ENCODE measurements around the gene LIN52.

Gene LIN52

DNA sequence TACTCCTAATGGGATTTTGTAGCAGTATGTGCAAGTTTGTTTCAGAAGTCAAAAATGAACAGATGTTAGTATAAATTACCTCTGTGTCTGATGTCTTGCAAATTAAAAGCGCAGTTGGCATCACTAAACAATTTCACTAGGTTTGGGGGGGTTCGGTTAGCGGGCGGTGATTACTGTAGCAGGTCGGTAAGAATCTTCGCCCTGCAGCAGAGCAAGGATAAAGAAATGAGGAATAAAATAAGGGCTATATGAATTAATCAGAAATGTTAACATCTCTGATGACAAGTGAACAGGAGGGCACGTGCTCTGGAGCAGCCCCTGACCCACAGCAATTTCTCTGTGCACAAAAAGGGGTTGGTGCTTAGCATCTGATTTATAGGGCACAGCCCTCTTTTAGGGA is 110.9 kb downstream of the LIN52 start:
- DNase-seq = no peak

DNA sequence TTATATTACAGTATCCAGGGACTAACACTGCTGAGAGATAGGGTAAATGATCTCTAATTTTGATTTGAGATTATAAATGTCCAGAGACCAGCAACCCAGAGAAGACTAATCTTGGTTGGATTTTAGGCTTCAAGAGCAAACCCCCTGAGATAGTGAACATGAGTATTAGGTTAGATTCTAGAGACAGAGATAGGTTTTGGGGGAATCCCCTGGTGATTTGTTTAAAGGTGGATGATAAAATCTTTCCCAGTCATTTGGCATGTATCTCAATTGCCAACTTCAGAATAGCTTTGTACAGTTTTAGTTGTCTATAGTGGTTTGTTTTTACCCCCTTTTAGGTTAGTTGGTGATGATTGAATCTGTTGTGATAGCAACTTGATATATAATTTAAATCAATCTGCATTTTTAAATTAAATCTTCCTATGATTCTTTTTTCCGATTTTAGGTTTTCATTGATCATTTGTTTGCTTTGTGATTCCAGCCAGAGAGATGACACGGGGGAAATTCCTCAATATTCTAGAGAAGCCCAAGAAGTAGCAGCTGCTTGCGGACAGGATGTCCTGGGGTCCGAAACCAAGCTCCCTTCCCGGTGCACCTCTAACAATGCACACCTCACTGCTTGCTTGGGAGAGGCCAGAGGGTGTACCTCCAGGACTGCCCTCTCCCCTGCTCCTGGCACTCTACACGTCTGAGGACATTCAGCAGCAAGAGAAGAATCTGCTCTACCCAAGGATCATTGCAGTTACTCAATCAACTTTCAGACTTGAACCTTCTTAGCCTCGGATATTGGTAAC is 113.9 kb downstream of the LIN52 start:
- no peak for DNase-seq

DNA sequence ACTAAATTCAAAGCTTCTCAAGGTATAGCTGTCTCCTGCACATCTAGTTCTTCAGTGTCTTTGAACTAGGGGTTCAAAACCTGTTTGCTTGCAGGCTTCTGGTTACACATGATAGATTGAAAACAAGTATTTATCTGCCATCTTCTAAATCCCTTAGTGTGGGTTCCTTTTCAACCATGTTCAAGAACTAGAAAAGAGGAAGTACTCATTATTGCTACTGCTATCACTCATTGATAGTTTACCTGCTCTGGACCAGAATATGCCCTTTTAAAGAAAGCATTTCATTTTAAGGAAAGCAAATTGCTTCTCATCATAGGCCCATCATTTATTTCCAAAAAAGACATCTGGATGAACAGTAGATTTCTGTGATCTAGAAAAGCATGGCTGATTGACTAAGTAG is 117.4 kb downstream of the LIN52 start:
- no peak for DNase-seq

DNA sequence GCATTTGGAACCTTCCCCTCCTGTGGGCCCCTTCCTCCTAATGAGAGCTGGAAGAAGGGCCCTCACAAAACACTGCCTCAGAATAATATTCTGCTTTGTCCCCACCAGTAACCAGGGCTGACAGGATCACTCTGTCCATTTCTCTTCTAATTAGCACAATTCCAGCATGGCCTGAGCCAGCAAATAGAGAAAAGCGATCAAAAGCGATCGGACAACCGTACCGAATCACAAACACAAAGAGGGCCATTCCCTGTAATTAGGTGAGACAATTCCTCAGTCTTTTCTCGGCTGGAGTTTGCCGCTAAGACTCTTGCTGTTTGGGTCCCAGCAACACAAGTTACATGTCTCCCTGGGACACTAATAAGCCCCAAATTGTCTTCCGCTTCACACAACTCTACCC is 118.9 kb downstream of the LIN52 start:
- no peak for DNase-seq

DNA sequence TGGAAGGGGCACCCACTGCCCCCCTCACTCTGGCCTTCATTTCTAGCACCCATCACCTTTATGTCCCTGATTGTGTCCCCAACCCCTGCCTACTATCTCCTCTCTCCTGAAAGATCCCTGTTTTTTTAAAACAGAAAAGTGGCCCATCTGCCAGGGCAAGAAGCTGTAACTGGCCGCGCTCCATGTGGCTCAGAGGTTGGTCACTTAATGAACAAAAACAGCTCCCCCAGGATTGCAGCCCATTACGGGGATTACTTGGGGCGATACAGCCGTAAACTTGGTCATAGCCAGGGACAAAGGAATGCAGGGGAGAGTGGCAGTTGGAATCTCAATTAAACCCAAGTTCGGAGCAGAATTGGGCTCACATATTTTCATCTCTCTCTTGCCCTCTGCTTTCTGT is 119.7 kb downstream of the LIN52 start:
- DNase-seq = no peak

DNA sequence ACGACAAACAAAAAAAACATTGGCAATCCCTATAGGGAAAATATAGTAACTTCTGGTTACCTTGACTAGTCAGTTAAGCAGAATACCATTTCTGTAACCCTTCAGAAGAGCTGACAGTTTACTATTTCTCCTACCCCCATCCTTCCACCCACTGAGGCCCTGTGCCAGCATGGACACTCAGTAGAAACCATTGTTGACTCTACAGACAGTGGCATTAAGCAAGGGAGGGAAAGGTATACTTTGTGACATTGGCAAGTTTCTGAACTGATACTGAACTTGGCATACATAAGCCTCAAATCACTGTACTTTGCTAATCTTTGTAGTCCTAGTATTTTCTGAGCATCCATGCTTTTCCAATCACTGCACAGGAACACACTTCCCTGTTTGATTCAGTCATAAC is 121.1 kb downstream of the LIN52 start:
- DNase-seq = no peak

DNA sequence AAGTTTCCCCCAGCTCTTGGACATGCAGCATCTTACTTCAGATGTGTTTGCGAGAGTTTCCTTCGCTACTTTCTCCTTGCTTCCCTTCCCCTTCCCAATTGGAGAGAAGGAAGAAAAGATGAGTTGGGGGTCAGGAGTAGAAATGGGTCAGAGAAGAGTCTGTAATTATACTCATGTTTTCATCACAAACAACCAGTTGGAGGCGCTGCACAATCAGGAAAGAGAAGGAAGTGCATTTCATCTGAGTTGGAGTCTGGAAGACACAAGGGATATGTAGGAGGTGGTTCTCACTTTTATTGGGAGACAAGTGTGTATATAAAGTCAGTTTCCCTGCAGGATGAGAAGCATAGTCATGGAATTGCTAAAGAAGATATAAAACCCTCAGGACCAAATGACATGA is 123.2 kb downstream of the LIN52 start:
- no peak for DNase-seq

DNA sequence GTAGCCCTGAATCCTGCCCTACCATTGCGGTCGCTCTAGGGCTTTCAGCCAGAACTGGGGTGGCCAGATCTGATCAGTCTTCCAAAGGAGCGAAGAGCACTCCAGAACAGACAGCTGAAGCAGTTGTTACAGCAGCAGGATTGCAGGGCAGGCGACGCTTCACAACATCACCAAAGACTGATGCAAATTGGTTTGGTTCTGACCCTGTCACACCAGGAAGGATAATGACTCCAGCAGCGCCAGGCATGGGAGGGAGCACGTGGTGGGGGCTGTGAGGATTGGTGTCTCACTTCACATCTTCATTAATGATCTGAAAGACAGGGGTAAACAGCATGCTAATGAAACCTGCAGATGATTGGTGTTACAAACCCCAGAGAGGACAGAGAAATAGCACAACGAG is 123.9 kb downstream of the LIN52 start:
- no peak for DNase-seq

DNA sequence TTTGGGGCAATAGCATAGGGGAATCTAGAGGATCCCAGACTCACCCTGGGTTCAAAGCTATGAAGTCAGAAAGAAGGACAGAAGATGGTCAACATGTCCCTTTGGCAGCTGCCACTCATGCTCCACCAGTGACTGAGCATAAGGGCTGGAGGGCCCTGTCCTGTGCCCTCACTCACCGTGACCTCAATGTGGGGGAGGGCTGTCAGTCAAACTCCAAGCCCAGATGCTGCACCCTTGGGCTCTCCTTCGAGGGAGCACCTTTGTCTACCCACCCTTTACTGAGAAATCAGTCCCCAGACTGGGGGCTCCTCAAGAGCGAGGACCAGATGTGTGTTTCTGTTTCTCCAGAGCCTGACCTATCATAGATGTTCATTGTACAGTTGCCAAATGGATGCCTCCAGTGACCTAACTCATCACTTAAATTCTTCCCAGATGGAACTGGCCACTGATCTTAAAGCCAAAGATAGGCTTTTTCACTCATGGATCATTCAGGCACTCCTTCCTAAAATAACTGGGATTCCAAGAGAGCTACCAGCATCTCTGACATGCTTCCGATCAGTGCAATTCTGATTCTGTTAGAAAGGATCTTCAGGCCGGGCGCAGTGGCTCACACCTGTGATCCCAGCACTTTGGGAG is 127.3 kb downstream of the LIN52 start:
- DNase-seq = no peak

DNA sequence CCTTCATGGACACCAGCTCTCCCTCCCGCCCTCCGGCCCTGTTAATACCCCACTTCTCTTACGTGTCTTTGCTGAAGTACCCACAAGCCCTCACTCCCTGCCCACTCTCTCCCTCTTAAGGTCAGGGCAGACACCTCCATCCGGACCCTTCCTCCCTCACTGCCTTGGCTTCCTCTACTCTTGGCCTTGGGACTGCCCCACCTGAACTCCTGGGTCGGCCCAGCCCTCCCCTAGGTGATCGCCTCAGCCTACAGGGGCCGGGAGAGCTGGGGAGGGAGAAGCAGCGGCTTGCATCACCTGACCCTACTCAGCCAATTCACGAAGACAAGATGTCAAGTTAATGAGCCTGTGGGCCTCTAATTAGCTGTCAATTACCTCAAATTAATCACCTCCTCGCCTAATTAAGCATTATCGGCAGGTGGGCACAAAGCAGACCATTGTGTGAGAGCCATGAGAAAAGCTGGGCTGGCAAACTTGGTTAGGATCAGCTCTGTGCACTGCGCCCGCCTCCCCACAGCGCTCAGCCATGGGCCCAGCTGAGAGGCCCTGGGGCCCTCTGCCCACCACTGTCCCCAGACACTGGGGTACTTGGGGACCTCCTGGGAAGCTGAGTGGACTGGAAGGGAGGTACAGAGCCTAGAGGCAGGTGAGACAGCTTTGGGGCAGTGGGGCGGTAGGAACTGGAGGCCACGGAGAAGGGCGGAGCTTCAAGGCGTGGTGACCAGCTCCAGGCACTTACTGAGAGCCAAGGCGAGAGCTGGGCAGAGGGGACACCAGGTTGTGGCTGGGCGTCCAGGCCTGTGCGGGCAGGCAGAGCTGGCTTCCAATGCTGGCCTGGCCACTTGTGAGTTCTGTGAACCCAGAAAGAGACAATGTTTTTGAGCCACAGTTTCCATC is 129.4 kb downstream of the LIN52 start:
- peak in 2 of 3 experiments; percentile 46 to 75 for DNase-seq

DNA sequence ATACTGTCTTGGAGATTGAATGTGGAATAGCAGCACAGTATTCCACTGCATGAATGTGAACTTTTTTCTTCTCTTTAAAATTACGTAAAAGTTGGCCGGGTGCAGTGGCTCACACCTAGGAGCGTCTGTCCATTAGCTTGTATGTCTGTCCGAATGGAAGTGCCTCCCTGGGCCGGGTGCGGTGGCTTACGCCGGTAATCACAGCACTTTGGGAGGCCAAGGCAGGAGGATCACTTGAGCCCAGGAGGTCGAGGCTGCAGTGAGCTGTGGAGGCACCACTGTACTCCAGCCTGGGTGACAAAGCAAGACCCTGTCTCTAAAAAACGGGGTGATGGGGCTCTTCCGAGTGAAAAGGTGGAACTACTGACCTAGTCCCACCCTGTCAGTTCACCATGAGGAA is 131.9 kb downstream of the LIN52 start:
- no peak for DNase-seq

DNA sequence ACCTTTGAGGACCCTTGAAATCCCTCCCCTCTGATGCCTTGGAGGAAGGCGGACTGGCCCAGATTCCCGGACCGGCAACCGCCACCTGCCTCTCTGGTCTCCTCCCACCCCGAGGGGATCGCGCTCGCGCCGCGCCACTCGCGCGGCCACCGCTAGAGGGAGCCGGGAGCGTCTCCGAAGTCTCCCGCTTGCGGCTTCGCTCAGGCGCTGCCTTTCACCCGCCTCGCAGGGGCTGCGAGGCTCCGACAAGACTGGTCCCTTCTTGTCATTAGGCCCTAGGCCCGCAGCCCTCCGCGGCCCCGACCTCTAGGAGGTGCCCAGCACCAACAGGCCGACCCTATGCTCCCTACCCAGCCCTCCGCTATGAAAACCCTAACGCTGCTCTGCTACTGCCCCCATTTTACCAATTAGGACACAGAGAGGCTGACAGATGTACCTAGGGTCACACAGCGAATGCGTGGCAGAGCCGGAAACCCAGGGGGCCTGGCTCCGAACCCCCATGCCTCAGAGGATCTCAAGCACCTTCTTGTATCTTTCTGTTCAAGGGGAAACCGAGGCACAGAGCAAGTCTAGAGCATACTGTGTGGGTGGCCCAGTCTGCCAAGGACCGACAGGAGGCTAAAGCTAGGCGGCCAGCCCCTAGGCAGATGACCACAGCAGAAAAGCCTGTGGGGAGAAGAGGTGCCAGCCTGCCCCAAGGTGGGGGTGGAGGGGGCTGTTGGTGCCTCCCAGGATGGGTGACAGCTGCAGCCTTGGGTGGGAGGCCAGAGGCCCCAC is 133.1 kb downstream of the LIN52 start:
- peak; percentile 77 to 81 (median 79) for DNase-seq

DNA sequence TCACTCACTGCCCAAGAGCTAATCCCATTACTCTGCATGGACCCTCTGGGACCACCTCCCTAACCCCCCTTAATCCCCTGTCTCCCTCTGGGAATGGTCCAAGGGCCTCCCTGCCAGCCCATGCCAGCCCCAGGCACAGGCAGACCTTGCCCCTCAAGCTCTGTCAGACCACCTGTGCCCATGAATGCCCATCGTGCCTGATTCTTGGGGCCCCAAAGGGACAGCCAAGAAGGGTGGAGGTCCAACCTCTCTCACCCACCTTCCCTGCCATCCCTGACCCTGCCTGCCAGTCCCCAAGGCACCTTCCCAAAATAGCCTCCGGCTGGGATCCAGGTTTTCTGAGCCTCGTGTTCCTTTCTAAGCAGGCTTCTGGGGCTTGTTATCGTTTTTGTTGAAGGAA is 133.7 kb downstream of the LIN52 start:
- no peak for DNase-seq

DNA sequence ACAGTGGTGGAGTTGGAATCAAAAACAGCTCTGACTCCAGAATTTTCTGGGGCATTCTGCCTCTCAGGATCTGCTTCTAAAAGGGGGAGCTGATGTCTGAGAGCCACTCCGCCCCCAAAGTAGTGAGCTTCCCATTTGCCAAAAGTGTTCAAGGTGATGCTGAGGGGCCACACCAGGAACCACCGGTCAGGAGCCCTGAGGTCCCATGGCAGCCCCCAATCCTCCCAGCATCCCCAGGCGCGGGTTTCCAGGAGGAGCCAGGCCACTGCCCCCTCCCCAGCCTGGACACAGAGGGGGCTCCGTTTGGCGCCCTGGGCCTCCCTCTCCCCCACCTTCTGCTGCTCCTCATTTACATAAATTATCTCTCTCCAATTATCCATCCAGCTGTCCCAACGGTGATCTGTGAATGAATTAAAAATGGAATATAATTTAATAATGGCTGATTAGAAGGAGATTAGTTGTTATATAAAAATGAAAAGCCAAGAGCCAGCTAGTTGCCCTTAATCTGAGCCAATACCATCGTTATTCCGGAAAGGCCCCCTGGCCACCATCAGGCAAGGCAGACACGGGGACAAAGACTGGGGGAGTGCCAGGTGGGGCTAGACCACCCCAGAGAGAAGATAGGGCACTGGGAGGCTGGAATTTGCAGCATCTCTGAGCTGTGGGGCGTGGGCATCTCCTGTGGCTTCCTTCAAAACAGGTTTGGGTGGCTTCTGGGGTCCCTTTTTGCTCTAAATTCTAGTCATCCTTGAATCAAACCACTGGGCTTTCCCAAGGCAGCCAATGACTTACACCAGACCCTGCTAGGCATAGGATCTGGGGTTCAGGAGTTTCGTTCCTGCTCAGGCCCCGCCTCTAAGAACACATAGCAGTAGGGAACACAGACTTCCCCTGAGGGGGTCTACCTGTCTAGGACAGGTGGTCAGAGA is 134.8 kb downstream of the LIN52 start:
- DNase-seq = no peak

DNA sequence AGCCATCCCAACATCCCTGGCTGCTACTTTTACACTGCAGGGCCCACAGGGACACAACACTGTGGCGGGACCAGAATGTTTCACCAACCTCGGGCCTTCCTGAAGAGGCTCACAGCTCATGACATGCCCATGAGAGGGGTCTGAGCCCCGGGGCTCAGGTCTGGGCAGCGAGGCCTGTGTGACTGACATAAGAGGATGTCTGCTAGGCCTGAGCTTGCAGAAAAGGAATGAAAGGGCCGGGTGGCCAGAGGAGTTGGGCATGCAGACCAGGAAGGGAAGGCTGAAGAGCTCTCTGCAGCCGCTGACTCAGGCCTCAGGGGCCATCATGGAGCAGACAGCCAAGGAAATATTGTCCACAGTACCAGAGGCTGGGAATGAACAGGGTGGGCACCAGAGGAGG is 136.2 kb downstream of the LIN52 start:
- no peak for DNase-seq

DNA sequence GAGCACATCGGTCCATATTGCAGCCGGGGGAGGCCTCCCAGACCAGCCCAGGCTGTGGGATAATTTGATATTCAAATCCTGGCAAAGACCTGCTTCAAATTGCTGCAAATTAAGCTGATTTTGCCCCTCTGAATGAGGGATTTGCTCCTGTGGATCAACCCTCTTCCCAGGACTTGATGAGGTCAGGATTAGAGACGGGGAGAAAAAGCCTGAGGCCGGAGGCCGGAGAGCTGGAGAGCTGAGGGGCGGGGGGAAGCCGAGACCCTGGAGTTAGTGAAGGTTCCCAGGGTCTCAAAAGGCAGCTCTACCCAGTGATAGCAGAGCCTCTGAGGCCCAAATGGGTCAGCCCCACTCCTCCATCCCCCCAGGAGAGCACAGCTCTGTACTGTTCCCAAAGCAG is 137.0 kb downstream of the LIN52 start:
- no peak for DNase-seq

DNA sequence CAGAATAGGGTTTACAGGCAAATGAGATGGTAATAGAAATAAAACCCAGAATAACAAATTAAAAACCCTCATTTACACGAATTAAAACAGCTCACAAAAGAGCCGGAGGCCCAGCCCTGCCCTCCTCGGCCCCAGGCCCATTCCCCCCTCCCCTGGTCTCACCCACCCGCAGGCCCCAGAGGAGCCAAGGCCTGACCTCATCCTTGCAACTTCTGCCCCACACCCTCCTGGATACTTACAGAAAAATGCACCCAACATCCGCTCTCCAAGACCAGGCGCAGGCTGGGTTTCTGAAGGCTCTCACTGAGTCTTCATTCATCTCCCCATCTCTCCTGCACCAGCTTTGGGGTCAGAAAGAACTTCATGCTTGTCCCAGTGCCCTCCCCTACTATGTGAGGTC is 138.3 kb downstream of the LIN52 start:
- no peak for DNase-seq

DNA sequence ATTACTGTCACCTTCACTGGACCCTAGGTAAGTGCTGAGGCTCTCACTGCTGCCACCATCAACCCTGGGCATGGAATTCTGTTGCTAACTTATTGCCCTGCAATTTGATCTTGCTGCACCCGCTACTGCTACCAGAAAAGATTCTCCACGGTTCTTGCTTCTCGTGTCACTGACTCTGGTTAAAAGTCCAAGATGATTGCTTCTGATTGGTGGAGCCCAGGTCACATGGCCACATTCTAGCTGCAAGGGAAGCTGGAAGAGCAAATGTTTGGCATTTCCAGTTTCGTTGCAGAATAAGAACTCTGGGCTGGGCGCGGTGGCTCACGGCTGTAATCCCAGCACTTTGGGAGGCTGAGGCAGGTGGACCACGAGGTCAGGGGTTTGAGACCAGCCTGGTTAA is 147.0 kb downstream of the LIN52 start:
- DNase-seq = no peak

DNA sequence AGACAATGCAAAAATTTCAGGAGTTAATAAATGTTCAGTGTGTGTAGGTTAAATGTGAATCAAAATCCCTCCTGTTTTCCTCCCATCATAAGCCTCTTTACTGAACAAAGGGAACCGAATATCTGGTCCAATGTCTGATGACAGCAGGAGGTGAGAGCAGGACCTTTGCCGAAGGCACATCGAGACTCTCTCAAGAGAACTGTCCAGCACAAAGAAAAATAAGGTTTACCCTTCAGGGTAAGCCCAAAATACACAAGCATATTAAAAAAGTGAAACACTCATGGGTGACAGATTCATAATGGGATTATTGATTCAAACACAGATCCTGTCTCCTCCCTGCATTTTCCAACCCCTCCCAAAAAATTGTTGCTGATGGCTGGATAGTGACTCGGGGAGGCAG is 150.3 kb downstream of the LIN52 start:
- no peak for DNase-seq

DNA sequence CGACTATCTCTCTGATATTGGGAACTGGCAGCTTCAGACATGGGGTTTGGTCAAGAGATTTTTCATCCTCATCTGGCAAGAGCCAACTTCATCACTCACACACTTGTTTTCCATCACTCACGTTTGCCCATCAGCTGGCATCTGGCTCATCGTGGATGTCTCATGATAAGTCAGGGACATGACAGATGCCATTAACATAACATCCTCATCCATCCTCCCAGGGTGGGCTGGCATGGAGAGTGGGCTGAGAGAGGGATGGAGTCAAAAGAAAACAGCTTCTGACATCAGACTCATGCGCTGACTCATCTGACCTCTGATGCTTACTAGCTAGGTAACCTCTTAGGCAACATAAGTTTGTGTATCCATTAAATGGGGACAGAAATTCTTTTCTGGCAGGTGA is 152.7 kb downstream of the LIN52 start:
- no peak for DNase-seq

DNA sequence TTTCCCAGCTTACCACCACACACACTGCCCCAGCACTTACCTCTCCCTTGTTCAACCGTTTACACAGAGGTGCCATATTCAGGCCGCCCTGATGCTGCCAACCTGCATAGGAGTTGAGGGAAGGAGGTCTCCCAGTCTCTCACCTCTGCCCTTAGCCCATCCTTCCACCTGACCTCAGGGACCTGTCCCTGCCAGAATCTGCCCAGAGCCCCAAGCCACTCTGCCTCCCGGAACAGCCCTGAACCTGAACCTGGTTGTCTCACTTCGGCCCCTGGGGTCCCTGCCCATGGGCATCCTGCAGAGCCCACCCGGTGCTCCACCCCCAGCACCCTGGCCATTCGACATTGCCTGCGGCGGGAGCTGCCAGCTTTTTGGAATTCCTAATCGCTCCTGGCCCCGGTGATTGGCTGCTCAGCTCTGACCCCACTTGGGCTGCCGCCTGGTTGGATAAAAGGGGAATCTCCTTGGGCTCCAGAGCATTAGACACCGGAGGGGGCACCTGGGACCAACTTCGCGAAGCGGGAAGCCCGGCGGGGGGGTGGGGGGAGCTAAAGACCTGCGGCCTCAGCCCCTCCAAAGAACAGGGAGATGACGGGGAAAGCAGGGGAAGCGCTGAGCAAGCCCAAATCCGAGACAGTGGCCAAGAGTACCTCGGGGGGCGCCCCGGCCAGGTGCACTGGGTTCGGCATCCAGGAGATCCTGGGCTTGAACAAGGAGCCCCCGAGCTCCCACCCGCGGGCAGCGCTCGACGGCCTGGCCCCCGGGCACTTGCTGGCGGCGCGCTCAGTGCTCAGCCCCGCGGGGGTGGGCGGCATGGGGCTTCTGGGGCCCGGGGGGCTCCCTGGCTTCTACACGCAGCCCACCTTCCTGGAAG is 154.5 kb downstream of the LIN52 start, which contains the start of gene VSX2:
TSS of gene VSX2 (plus strand) at position 476 of the 874 bp plus-strand sequence. CDS start at position 589, 113 bp downstream.
- no peak for DNase-seq

Data from NCI-H1417 (cell line).